HuH-7 (cell line): ENCODE measurements around the gene PUM2.
"Not testable (repeated sequence)": the region's sequence is repeated elsewhere in the genome, so short reads cannot be mapped to it uniquely, and the experiment has no call there.

ENCODE experiments used
- DNase-seq: peaks from one replicate; pipeline ENCODE4 v3.0.0; 2011; ENCODE audit warnings: low spot score

The PUM2 gene

DNA sequence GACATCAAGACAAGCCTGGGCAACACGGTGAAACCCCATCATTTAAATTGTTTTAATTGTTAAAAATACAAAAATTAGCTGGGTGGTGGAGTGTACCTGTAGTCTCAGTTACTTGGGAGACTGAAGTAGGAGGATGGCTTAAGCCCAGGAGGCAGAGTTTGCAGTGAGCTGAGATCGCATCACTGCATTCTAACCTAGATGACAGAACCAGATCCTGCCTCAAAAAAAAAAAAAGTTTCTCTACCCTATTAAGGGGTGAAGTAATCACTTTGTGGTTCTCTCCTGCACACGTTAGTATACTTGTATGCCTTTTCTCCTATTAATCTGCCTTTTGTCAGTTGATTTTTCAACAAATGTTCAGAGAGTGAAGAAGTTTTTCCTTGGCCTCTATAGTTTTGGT is 18.1 kb upstream of the PUM2 start:
- DNase-seq, result no peak

DNA sequence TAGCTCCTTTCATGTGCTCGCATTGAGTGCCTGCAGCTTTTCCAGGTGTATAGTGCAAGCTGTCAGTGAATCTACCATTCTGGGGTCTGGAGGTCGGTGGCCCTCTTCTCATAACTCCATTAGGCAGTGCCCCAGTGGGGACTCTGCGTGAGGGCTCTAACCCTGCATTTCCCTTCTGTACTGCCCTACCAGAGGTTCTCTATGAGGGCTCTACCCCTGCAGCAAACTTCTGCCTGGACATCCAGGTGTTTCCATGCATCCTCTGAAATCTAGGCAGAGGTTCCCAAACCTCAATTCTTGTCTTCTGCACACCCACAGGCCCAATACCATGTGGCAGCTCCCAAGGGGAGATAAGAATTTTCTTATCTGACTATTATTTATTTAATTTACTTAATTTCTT is 17.3 kb upstream of the PUM2 start:
- not testable (repeated sequence) for DNase-seq

DNA sequence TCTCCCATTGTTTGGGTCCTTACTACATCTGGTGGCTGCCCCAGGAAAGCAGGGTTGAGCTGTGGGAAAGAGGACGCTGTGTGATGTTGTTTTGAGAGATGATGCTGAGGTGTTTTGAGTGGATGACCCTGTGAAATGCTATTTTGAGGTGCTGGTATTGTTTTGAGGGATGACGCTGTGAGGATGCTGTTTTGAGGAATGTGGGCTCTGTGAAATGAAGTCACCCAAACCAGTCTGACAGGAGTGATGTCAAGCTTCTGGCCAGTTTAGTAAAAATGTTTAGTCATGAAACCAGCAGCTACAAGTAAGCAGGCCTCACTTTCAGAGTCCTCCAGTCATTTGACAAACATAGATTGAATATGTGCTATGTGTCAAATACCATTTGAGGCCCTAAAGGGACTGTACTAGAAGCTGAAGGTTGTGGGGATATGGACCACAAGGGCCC is 16.1 kb upstream of the PUM2 start:
- DNase-seq, result no peak

DNA sequence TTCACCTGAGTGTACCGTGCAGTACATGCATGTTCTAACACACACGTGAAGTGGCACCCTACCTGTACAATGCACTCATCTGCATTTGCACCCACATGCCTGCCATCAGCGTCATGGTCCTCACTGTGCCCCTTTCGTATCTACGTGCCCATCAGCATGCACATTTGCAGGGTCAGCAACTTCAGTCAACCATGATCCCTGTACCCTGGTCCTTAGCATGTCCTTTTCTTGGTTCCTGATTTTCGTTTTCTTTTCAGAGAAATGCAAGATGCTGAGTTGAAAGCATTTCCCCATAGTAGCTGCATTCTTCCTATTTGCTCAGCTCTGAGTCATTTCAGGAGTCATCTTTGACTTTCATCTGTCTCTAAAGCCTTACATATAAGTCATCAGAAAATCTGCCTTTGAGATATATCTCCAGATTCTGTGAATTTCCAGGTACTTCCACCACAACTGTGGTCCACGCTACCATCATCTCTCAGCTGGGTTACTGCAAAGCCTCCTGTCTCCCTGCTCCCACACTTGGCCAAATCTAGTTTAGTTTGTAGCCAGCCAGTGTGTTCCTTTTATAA is 14.7 kb upstream of the PUM2 start:
- DNase-seq, result no peak

DNA sequence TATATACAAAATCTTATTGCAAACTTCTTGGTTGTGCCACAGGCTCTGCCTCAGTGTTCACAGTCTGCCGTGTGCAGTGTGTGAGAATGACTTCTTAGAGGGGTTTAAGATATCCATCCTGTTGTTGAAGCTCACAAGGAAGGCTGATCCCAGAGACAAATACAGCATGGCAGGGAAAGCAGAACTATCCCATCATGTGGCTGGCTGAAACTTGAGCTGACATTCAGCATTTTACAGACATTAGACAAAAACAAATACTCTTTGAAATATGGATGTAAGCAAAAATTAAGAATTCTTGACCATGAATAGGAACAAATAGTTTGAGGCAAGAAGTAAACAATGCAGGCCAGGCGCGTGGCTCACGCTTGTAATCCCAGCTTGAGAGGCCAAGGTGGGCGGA is 12.9 kb upstream of the PUM2 start:
- no peak for DNase-seq

DNA sequence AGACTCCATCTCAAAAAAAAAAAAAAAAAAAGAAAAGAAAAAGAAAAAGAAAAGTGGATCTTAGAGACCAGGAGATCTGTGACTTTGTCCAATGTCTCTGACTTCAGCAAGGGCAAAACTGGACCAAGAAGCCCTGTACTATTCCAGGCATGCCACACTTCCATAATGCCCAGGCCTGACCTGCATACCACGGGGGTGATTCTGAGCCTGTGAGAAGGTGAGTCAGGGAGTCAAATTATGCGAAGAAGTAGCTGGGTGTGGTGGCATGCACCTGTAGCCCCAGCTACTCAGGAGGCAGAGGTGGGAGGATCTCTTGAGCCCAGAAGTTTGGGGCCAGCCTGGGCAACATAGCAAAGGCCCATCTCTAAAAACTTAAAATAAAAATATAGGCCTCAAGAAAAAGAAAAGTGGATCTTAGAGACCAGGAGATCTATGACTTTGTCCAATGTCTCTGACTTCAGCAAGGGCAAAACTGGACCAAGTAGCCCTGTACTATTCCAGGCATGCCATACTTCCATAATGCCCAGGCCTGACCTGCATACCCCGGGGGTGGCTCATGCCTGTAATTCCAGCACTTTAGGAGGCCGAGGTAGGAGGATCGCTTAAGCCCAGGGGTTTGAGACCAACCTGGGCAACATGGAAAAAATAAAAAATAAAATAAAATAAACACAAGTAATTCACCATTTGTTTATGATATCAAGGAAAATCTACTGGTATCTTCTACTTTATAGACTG is 12.2 kb upstream of the PUM2 start:
- DNase-seq, result no peak

DNA sequence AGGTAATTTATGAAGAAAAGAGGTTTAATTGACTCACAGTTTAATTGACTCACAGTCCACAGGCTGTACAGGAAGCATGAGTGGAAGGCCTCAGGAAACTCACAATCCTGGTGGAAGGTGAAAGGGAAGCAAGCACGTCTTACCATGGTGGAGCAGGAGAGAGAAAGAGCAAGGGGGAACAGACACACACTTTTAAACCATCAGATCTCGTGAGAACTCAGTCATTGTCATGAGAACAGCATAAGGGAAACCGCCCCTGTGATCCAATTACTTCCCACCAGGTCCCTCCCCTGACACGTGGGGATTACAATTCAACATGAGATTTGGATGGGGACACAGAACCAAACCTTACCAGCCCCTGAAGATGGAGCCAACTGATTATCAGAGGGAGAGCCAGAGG is 11.2 kb upstream of the PUM2 start:
- DNase-seq, result no peak

DNA sequence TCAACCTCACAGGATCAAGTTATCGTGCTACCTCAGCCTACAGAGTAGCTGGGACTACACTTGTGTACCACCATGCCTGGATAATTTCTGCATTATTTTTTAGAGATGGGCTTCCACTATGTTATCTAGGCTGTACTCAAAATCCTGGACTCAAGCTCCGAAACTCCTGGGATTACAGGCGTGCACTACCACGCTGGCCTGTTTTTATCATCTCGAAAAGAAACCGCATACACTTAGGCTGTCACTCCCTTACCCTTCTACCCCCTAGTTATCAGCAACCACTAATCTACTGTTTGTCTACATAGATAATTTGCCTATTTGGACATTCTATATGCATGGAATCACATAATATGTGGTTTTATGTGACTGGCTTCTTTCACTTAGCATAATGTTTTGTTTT is 8.5 kb upstream of the PUM2 start:
- DNase-seq, result no peak

DNA sequence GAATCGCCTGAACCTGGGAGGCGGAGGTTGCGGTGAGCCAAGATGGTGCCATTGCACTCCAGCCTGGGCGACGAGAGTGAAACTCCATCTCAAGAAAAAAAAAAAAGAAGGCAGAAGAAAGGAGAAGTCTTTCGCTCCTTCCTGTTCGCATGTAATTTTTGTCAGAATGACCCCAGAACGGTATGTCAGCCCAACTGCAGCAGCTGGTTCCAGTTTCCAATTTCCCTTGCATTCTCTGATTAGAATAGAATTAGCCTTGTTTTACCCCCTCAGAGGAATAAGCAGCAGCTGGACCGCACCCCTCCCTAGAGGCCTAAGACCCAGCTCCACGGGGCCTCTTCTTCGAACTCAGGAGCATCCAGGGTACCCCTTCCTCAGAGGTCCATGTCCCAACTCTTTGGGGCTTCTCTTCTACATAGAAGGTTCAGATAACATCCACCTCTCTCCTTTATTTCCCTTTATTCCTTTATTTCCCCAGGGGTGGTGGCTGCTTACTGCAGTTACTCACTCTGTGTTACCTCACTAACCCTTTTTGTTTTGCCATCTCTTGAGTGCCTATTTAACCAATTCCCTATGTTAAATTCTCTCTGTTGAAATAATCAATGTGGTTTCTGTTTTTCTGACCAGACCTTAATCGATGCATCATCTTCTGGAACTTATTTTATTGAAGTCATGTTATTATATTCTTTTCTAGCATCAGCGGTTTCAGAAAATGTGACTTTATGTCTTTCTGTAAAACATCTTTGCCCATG is 7.2 kb upstream of the PUM2 start:
- DNase-seq, result no peak

DNA sequence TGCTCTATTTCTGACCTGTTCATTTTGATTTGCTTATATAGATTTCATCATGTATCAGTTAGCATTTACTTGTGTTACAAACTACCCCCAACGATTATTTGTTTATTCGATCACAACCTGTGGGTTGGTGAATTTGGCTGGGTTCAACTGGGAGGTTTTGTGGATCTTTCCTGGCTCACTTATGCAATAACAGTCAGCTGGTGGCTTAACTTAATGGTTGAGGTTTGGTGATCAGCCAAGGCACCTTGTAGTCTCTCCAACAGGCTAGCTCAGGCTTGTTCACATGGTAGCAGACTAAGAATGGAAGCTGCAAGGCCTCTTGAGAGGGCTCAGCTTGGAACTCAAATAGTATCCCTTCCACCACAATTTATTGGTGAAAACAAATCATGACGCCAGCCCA is 5.4 kb upstream of the PUM2 start:
- DNase-seq, result no peak

DNA sequence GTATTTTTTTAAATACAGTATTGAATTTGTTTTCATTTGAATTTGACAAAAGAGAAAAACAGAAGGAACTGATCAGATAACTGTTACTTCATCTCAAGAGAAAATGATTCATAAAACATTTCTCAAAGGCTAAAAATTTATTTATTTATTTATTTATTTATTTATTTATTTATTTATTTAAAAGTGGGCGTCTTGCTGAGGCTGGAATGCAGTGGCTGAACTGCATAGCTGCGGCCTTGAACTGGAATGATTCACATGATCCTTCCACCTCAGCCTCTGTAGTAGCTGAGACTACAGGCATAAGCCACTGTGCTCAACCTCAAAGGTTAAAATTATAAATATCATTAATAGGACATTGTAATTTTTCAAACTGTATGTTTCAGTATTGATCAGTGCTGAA is 4.5 kb upstream of the PUM2 start:
- DNase-seq, result no peak

DNA sequence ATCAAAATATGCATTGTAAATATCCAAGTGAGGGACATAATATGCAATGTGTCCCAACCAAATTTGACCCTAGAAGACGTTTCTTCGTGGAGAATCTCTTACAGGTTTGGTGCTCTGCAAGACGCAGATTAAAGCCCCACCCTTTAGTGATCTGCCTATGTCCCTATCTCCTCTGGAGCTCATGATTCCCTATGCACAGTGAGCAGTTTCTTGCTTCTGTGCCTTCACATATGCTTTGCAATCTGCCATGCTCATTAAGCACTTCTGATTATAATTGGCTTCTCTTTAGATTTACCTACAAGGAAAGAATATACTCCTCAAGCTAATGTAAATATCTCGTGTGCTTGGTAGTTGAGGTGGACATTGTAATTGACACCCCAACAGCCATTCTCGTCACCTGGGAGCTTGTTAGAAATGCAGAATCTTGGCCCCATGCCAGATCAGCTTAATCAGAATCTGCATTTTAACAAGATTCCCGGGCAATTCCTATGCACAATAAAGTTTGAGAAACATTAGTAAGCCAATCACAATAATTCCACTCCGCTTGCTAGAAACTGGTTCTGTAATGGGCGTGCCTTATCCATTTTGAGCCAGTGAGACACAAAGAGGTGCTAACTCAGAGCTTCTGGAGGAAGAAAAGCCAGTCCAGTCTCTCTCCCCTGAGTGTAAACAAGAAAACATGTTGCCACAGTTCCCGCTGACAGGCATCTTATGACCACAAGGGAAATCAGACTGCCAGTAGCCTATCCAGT is 2.8 kb upstream of the PUM2 start:
- no peak for DNase-seq

DNA sequence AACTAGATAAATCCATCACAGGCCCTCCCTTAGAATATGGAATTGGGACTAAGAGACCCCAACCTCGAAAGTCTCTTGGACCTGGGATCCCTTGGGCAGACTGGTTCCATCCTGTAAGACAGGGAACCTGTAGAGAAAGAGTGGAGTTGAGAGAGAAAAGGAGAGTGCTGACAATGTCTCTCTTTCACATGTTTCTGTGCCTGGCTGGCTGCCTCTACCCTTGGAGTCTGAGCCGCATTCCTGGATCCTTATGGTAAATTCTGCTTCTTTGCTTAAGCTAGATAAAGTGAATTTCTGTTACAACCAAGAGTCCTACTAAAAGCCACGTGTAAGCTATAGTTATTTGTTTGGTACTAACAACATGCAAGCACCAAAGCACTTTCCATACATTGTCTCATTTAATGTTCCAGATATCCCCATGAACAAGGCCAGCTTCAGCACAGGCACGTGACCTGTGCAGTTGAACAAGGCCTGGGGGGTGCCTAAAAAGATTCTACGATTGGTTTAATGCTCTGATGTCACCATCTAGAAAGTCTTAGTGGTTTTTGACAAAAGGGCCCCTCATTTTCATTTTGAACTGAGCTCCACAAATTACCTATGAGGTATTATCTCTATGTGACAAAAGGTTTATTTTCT is 2.1 kb upstream of the PUM2 start:
- DNase-seq, result no peak

DNA sequence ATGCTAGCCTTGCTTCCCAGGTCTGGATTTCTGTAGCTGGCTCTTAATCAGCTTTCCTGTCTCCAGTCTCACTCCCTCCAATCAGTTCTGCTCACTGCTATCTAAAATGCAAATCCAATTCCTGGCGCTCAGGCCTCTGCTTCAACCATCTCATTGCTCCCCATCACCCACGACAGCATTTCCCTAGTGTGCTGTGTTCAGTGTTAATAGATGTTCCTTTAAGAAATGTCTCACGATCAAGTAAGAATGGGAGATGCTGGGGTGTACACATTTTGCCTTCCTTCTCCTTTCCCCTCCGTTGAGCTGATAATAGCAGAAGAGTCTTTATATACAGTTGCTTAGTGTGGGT is 1.6 kb upstream of the PUM2 start:
- no peak for DNase-seq

DNA sequence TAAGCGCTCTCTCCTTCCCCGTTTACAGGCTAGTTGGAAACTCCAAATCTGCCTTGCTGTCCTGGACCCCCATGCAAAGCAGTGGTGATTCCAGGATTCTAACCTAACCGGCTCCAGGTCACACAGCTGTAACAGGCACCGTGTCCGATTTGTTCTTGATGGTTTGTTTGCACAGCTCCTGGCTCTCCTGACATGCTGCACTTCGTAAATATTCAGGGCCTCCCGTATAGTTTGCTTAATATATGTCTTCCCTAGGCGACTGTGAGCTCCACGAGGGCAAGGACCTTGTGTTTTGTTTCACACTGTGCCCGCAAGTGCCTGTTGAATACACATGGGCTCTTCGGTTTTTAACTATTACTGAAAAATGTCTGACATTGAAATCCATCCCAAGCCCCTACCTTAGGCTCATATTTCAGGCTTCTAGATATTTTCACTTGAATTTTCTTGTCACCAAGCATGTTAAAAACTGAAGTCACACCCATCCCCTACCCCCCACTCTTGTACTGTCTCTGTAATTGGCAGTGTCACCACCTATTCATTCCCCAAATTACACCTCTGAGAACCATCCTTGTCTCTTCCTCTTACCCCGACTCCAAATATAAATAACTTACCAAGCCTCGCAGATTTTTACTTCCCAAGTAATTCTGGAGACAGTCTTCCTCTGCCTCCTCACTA is 1.0 kb upstream of the PUM2 start:
- no peak for DNase-seq

DNA sequence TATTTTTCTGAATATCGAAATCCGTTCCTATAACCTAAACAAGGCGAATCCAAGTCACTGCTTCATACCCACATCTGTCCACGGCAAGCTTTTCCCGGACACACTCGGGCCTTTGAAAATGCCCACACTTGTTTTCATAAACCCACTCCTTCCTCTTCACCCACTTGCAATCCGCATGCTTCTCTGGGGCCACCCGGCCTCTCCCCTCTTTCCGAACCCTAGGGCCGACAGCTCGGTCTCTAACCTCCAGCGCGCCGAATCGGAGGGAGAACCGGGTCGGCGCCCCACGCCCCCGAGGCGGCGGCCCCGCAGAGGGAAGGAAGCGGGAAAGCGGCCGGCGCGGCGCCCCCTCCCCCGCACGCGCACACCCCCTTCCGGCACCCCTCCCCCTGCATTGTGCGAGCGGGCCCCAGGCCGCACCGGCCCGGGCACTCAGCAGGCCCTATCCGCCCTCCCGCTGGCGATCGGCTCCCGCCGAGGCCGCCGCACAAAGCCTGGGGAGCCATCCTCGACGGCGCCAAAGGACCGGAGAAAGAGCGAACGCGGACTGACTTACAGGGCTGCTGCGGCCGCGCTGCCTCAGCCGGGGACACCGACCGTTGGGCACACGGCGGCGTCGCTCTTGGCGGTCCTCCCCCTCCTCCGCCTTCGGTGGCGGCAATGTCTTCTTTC is 467 bp downstream of the PUM2 start:
- peak; percentile 47 for DNase-seq

DNA sequence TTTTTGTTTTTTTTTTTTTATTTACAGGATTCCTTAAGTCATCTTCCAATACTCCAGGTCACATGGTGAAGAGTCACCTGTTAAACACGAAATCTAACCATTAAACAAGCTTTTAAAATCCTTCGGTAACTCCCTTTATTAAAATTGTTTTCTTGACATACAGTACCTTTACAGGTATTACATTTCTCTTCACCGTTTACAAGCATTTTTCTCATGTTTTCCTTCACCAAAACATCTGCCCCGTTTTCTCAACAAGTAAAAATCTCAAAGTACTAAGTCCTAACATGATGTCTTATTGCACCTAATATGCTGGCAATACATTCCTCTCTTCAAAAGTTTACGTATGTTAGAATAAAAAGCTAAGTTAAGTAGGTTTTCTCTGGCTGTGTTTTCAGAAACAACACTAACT is 1.1 kb downstream of the PUM2 start:
- no peak for DNase-seq

DNA sequence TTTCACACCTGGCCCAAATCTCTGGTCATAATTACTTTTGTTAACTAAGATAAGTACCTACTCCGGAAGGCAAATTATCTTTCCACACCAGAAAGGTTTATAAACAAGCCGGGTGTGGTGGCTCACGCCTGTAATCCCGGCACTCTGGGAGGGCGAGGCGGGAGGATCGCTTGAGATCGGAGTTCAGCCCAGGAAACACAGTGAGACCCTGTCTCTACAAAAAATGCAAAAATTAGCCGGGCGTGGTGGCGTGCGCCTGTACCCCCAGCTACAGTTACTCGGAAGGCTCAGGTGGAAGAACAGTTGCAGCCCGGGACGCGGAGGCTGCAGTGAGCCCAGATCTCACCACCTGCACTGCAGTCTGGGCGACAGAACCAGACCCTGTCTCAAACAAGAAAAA is 2.1 kb downstream of the PUM2 start:
- DNase-seq, result no peak

DNA sequence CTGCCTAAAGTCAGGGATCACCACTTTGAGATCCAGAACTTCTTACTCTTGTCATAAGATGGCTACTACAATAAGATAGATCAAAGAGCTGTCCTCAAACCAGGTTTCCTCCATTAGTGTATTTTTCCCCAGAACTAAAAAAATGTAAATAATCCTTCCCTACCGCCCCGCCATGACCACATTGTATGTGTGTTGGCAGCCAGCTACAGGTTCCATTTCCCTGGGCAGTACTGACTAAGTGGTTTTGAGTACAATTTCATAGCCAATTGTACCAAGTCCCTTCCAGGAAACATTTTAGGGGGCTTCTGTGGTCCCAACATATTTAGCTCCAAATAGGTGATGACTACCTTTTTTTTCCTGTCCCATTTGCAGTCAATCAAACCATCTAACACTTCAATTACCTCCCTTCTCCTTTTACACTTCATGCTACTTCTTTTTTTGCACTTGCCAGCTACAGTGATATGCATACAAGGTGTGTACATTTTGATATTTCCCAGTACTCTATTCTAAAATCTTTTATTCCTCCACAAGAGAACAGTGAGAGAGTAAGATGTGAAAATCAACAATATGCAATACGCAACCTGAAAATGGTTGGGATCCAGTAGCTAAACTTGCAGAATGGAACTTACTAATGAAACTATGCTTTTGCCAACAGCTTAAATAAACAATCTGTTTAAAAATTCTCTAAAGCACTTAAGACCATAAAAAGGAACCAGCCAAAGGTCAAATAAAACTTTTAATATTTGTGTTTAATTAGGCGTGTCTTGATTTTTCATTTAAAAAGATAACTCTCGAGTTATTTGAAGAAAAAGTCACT is 3.9 kb downstream of the PUM2 start:
- no peak for DNase-seq

DNA sequence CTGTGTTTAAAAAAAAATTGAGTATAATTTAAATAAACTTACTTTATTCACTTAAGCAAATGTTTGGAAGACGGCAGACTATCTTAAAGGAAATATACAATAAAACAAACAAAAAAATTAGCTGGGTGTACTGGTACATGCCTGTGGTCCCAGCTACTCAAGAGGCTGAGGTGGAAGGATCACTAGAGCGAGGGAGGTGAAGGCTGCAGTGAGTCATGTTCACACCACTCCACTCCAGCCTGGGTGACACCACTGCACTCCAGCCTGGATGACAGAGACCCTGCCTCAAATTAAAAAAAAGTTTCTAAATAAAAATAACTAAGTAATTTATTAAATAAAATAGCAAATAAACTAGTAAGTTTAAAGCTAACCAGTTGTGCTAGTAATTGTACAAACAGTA is 7.5 kb downstream of the PUM2 start:
- DNase-seq, result no peak
